Activated CD4-positive, alpha-beta T cell treated with anti-CD3 and anti-CD28 coated beads, Interleukin-2, Interleukin-6, amounts not matched to agents 100 ng/mL and 50 ng/mL, durations not matched to agents 16 hours and 8 hours (primary cell): Measurements from ENCODE around the gene BPIFB6.
"Not testable (repeated sequence)": the region's sequence is repeated elsewhere in the genome, so short reads cannot be mapped to it uniquely, and the experiment has no call there.

Experiments used
- DNase-seq: peaks from one replicate; pipeline ENCODE4 v3.0.0-alpha.2; 2020

BPIFB6 gene

GRCh38 chr20:33030569-33030968 lies 879 bp upstream of the BPIFB6 start:
- DNase-seq = no peak

GRCh38 chr20:33032555-33032954 lies 1.1 kb downstream of the BPIFB6 start:
- DNase-seq = no peak

- DNase-seq = no peak
These were observed 1.9 kb downstream of the BPIFB6 start for GRCh38 chr20:33033381-33033780.

GRCh38 chr20:33034115-33034514 lies 2.7 kb downstream of the BPIFB6 start:
- no peak for DNase-seq

- no peak for DNase-seq
These were observed 3.5 kb downstream of the BPIFB6 start for GRCh38 chr20:33034901-33035492.

GRCh38 chr20:33037456-33037855 lies 6.0 kb downstream of the BPIFB6 start:
- no peak for DNase-seq

GRCh38 chr20:33038243-33038642 lies 6.8 kb downstream of the BPIFB6 start:
- no peak for DNase-seq

- no peak for DNase-seq
These were observed 11.0 kb downstream of the BPIFB6 start for GRCh38 chr20:33042430-33042829.

- no peak for DNase-seq
These were observed 11.7 kb downstream of the BPIFB6 start for GRCh38 chr20:33042983-33043730.

- no peak for DNase-seq
These were observed 12.3 kb downstream of the BPIFB6 start for GRCh38 chr20:33043731-33044181.

GRCh38 chr20:33045129-33045721 lies 13.8 kb downstream of the BPIFB6 start:
- DNase-seq = not testable (repeated sequence)

- DNase-seq = no peak
These were observed 15.0 kb downstream of the BPIFB6 start for GRCh38 chr20:33046412-33046811.

- no peak for DNase-seq
These were observed 19.9 kb downstream of the BPIFB6 start for GRCh38 chr20:33051333-33051732.

- DNase-seq = no peak
These were observed 22.1 kb downstream of the BPIFB6 start, which contains the start of gene BPIFB3 for GRCh38 chr20:33053291-33054106. Gene BPIFB3, plus strand, starts transcription at chr20:33053903. Its CDS starts 1,533 bp downstream, at chr20:33055436.

- no peak for DNase-seq
These were observed 22.9 kb downstream of the BPIFB6 start for GRCh38 chr20:33054381-33054780.

- DNase-seq = no peak
These were observed 23.3 kb downstream of the BPIFB6 start for GRCh38 chr20:33054791-33055190.

GRCh38 chr20:33059136-33059535 lies 27.7 kb downstream of the BPIFB6 start:
- no peak for DNase-seq

GRCh38 chr20:33059741-33060390 lies 28.4 kb downstream of the BPIFB6 start:
- no peak for DNase-seq

GRCh38 chr20:33061658-33062028 lies 30.2 kb downstream of the BPIFB6 start:
- DNase-seq = no peak

- DNase-seq = no peak
These were observed 30.8 kb downstream of the BPIFB6 start for GRCh38 chr20:33062105-33062824.

- DNase-seq = no peak
These were observed 31.3 kb downstream of the BPIFB6 start for GRCh38 chr20:33062825-33063149.

- DNase-seq = no peak
These were observed 31.8 kb downstream of the BPIFB6 start for GRCh38 chr20:33063271-33063670.
